HepG2 (cell line): ENCODE data around the gene NINL. TPM values are rescaled to one million over a fixed set of nuclear protein-coding genes. Genes with fewer than 3 reads are reported as not detected.

Experiments
- CBX2 ChIP-seq, 2 experiments: fragments of 200-600 bp in 1 of 2; sonication (generic); formaldehyde crosslinking in 1 of 2; IDR thresholded peaks; 2 replicates each; pipeline versions ENCODE4 v1.7.0 to v1.8.1; 2018 to 2022; ENCODE audit warnings: low read depth in 2 of 2, low read length in 1 of 2, mild to moderate bottlenecking in 1 of 2, missing genetic modification reagents in 1 of 2
- CHD2 ChIP-seq: IDR thresholded peaks from 2 replicates; pipeline ENCODE4 v1.6.1; 2011; ENCODE audit warnings: low read depth, low read length, improper control_type of control experiment
- ERF ChIP-seq: IDR thresholded peaks from 2 replicates; pipeline ENCODE4 v1.6.1; 2018; ENCODE audit warnings: missing biosample characterization, missing genetic modification reagents
- KLF16 ChIP-seq, 2 experiments: sonication (generic) in 1 of 2; formaldehyde crosslinking in 1 of 2; IDR thresholded peaks; 2 replicates each; pipeline versions ENCODE4 v1.6.1 to v1.8.0; 2016 to 2023; ENCODE audit warnings: missing genetic modification reagents in 2 of 2, missing compliant biosample characterization in 1 of 2
- SRY ChIP-seq: sonication (generic); formaldehyde crosslinking; IDR thresholded peaks from 2 replicates; pipeline ENCODE4 v1.8.0; 2022; ENCODE audit warnings: mild to moderate bottlenecking, missing genetic modification reagents
- ZHX2 ChIP-seq, 2 experiments: sonication (generic) in 1 of 2; formaldehyde crosslinking in 1 of 2; IDR thresholded peaks; 2 replicates each; pipeline versions ENCODE4 v1.6.1 to v1.9.0; 2014 to 2022; ENCODE audit warnings: antibody characterized with exemption in 1 of 2, borderline replicate concordance in 1 of 2, inconsistent platforms in 1 of 2, low read depth in 1 of 2, missing genetic modification reagents in 1 of 2
- ZNF710 ChIP-seq: sonication (generic); formaldehyde crosslinking; IDR thresholded peaks from 2 replicates; pipeline ENCODE4 v1.5.0; 2020; ENCODE audit warnings: mild to moderate bottlenecking, missing genetic modification reagents, borderline replicate concordance
- ZNF83 ChIP-seq: sonication (generic); formaldehyde crosslinking; IDR thresholded peaks from 2 replicates; pipeline ENCODE4 v1.4.0; 2020; ENCODE audit warnings: missing genetic modification reagents, mild to moderate bottlenecking, borderline replicate concordance
- polyA plus RNA-seq, 8 experiments: library from polyadenylated mRNA; depleted of rRNA in 3 of 8; stranded (reverse) in 7 of 8; unstranded in 1 of 8; fragments of >200 nt; fragmentation: Illumina TruSeq in 4 of 8; extraction: Trizol in 4 of 8; gene quantifications; 2 replicates each; pipeline versions ENCODE4 v1.2.1 to v1.2.3, GENCODE V29; 2011 to 2016; ENCODE audit warnings: low read depth in 4 of 8, missing spikeins in 1 of 8, mixed read lengths in 1 of 8; ENCODE audit not compliant: insufficient read depth in 1 of 8
- total RNA-seq, 5 experiments: library from RNA; depleted of rRNA; stranded (reverse); fragments of >200 nt; fragmentation: Illumina TruSeq; extraction: Trizol; gene quantifications; 2 replicates each; pipeline ENCODE4 v1.2.3, GENCODE V29; 2016; ENCODE audit warnings: low read depth in 1 of 5

Gene NINL
- total and polyA plus RNA-seq, 2 of the 13 experiments (the other 11 are each of a cell fraction or from before 2014, with no cell fraction given) = 32.3 to 34.3 TPM

- TF ChIP-seq KLF16 (CRISPR knock-in tag; IDR thresholded peaks at IDR 0.05) (peak in 1 of 2 experiments; percentile 95; a peak in 2 of 4 replicates), CHD2 (no peak), CBX2 (IDR thresholded peaks at IDR 0.05; ENCODE audit: low read depth, low read length) (no peak), CBX2 (CRISPR knock-in tag; IDR thresholded peaks at IDR 0.05; ENCODE audit: low read depth) (0 out of 2 replicates have a peak, but pooled peaks have one; percentile 16), ZNF83 (CRISPR knock-in tag) (peak; percentile 66; the same call in 1 of the 2 replicates), ZNF710 (CRISPR knock-in tag) (peak; percentile 95), ERF (peak; percentile 99; the same call in 1 of the 2 replicates), ZHX2 (IDR thresholded peaks at IDR 0.05; ENCODE audit: low read depth) (peak; percentile 88), ZHX2 (CRISPR knock-in tag; IDR thresholded peaks at IDR 0.05; ENCODE audit: borderline replicate concordance) (peak; percentile 86; the same call in 1 of the 2 replicates), SRY (peak; percentile 66)
- TF ChIP-seq, all 625 proteins: peak for 429
These were observed 77.1 kb downstream of the NINL start (continued) for GRCh38 chr20:25508083-25508770.
